Neural progenitor cell (in vitro differentiated cells): ENCODE results near the gene CCDC107. TPM values are rescaled to one million over a fixed set of nuclear protein-coding genes. Genes with fewer than 3 reads are reported as not detected.

ENCODE experiments used
- DNase-seq: peaks from one replicate; pipeline ENCODE4 v3.0.0-alpha.2; 2016; ENCODE audit warnings: low spot score
- H2AFZ ChIP-seq: fragments of 200-600 bp; sonication (generic); replicated peaks from 2 replicates; pipeline ENCODE4 v1.6.1; 2016; ENCODE audit warnings: antibody characterized with exemption
- H3F3A ChIP-seq: fragments of 200-600 bp; sonication (generic); 2 replicates; pipeline ENCODE4 v1.6.1; 2016; ENCODE audit warnings: antibody characterized with exemption, low read depth
- H3K27ac ChIP-seq: fragments of 200-600 bp; sonication (generic); 2 replicates; pipeline ENCODE4 v1.5.1; 2016; ENCODE audit warnings: mild to moderate bottlenecking
- H3K27me3 ChIP-seq: fragments of 200-600 bp; sonication (generic); 2 replicates; pipeline ENCODE4 v1.6.1; 2016; ENCODE audit warnings: mild to moderate bottlenecking, moderate library complexity
- H3K36me3 ChIP-seq: fragments of 200-600 bp; sonication (generic); 2 replicates; pipeline ENCODE4 v1.5.1; 2016
- H3K4me1 ChIP-seq: fragments of 200-600 bp; sonication (generic); 2 replicates; pipeline ENCODE4 v1.6.1; 2016; ENCODE audit warnings: mixed run types
- H3K4me2 ChIP-seq: fragments of 200-600 bp; sonication (generic); 2 replicates; pipeline ENCODE4 v1.6.1; 2016
- H3K4me3 ChIP-seq: fragments of 200-600 bp; sonication (generic); 2 replicates; pipeline ENCODE4 v1.5.1; 2016
- H3K79me2 ChIP-seq: fragments of 200-600 bp; sonication (generic); 2 replicates; pipeline ENCODE4 v1.6.1; 2016; ENCODE audit warnings: low read depth
- H3K9ac ChIP-seq: fragments of 200-600 bp; sonication (generic); 2 replicates; pipeline ENCODE4 v1.6.1; 2016
- H3K9me3 ChIP-seq: fragments of 200-600 bp; sonication (generic); 2 replicates; pipeline ENCODE4 v1.5.1; 2016; ENCODE audit warnings: low read depth
- H4K20me1 ChIP-seq: fragments of 200-600 bp; sonication (generic); 2 replicates; pipeline ENCODE4 v1.6.1; 2016; ENCODE audit warnings: low read depth
- H3K27ac Mint-ChIP-seq: 3 replicates; pipeline ENCODE4 v1.8.0; 2021; ENCODE audit warnings: mixed read lengths
- H3K27me3 Mint-ChIP-seq: 2 replicates; pipeline ENCODE4 v1.8.0; 2022; ENCODE audit warnings: low read depth, mild to moderate bottlenecking, inconsistent platforms, moderate library complexity, mixed read lengths; ENCODE audit not compliant: insufficient read depth
- H3K36me3 Mint-ChIP-seq: 3 replicates; pipeline ENCODE4 v1.8.0; 2021; ENCODE audit warnings: mixed read lengths
- H3K4me1 Mint-ChIP-seq: 3 replicates; pipeline ENCODE4 v1.8.0; 2021; ENCODE audit warnings: mixed read lengths
- H3K4me3 Mint-ChIP-seq: 3 replicates; pipeline ENCODE4 v1.8.0; 2021; ENCODE audit warnings: mild to moderate bottlenecking, moderate library complexity, mixed read lengths
- H3K9me3 Mint-ChIP-seq: 3 replicates; pipeline ENCODE4 v1.8.0; 2020; ENCODE audit warnings: mixed read lengths
- CTCF ChIP-seq: fragments of 200-600 bp; sonication (generic); IDR thresholded peaks from 2 replicates; pipeline ENCODE4 v1.5.1; 2017; ENCODE audit warnings: antibody characterized with exemption, mild to moderate bottlenecking
- EZH2 ChIP-seq: fragments of 200-600 bp; sonication (generic); IDR thresholded peaks from 2 replicates; pipeline ENCODE4 v1.6.1; 2017; ENCODE audit warnings: antibody characterized with exemption, mild to moderate bottlenecking, moderate library complexity
- EZH2phosphoT487 ChIP-seq: fragments of 200-600 bp; sonication (generic); IDR thresholded peaks from 2 replicates; pipeline ENCODE4 v1.6.1; 2017; ENCODE audit warnings: antibody characterized with exemption
- total RNA-seq: library from RNA; depleted of rRNA; stranded (reverse); fragments of >200 nt; gene quantifications from 2 replicates; pipeline ENCODE4 v1.2.3, GENCODE V29; 2015; ENCODE audit warnings: low replicate concordance

Gene CCDC107
- total RNA-seq, 1 donor from 2014 or later = 3.8 TPM

- H4K20me1 ChIP-seq = no peaks in the 10 kb centered on the region
- peak overlapping the region; percentile 75 for H2AFZ ChIP-seq
- H3K9me3 ChIP-seq = no peaks in the 10 kb centered on the region
- Mint-ChIP-seq H3K36me3 (peaks cover 4% of the 10 kb centered on the region), H3K27ac (peak overlapping the region; percentile 62), H3K4me1 (peaks cover 26% of the 10 kb centered on the region), H3K4me3 (peak overlapping the region; percentile 90), H3K9me3 (peaks cover 3% of the 10 kb centered on the region), H3K27me3 (peaks cover 13% of the 10 kb centered on the region)
- peak overlapping the region; percentile 80 for H3K4me2 ChIP-seq
- no peaks in the 10 kb centered on the region for H3K79me2 ChIP-seq
- no peak for TF ChIP-seq EZH2phosphoT487
- TF ChIP-seq CTCF = peak; percentile 36
- peaks cover 17% of the 10 kb centered on the region for H3F3A ChIP-seq
- peaks cover 14% of the 10 kb centered on the region for H3K27me3 ChIP-seq
- peaks cover 17% of the 10 kb centered on the region for H3K4me1 ChIP-seq
- no peak overlapping the region for H3K9ac ChIP-seq
- no peak overlapping the region for H3K27ac ChIP-seq
- peak overlapping the region; percentile 63 for H3K4me3 ChIP-seq
- H3K36me3 ChIP-seq = no peaks in the 10 kb centered on the region
- peak; percentile 73 for DNase-seq
Measured at GRCh38 chr9:35646153-35646532, 11.9 kb upstream of the CCDC107 start.

DNA sequence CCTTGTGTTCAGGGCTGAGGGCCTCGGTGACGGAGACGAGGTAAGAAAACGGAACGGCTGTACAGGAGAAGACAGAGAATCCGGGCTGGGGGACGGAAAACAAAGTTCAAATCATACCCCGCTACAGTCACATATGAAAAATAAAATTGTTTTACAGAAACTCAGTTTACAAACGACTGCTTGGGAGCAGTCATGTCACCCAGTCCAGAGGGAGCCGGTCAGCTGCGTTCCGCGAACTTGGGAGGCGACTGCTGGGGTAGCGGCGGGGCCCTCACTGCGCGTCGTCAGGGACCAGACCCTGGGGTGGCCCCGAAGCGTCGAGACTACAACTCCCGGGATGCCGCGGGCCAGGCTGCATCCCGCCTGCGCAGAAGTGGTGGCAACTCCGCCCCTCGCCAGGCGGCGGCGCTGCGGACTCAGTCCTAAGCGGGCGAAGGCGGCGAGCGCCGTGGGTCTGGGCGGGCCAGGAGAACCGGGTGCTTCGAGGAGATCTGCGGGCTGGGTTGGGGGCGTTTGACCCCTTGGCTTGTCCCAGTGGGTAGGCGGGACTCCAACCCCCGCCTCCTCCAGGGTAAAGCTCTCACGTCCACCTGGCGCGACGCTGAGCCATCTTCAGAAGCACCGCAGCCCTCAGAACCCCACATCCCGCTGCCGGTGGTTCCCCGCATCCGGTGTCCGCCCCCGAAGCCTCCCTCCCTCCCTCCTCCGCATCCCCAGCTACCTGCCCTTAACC lies 11.4 kb upstream of the CCDC107 start:
- H3K27ac Mint-ChIP-seq = peak overlapping the region; percentile 62
- H3K9me3 ChIP-seq = no peaks in the 10 kb centered on the region
- peak; percentile 96 for DNase-seq
- TF ChIP-seq CTCF = peak; percentile 79
- no peak for TF ChIP-seq EZH2phosphoT487
- TF ChIP-seq EZH2 = no peak
- H3K4me1 ChIP-seq = peaks cover 17% of the 10 kb centered on the region
- peak overlapping the region; percentile 90 for H3K4me3 Mint-ChIP-seq
- peaks cover 22% of the 10 kb centered on the region for H3K4me1 Mint-ChIP-seq
- peak overlapping the region; percentile 78 for H2AFZ ChIP-seq
- no peaks in the 10 kb centered on the region for H4K20me1 ChIP-seq
- no peak overlapping the region for H3K27ac ChIP-seq
- H3K27me3 ChIP-seq = peaks cover 14% of the 10 kb centered on the region
- no peaks in the 10 kb centered on the region for H3K36me3 ChIP-seq
- H3K36me3 Mint-ChIP-seq = peaks cover under 1% of the 10 kb centered on the region
- peaks cover 17% of the 10 kb centered on the region for H3F3A ChIP-seq
- peak overlapping the region; percentile 80 for H3K4me2 ChIP-seq
- peak overlapping the region; percentile 63 for H3K4me3 ChIP-seq
- peaks cover 16% of the 10 kb centered on the region for H3K27me3 Mint-ChIP-seq
- H3K79me2 ChIP-seq = no peaks in the 10 kb centered on the region
- H3K9ac ChIP-seq = no peak overlapping the region
- H3K9me3 Mint-ChIP-seq = no peaks in the 10 kb centered on the region

DNA sequence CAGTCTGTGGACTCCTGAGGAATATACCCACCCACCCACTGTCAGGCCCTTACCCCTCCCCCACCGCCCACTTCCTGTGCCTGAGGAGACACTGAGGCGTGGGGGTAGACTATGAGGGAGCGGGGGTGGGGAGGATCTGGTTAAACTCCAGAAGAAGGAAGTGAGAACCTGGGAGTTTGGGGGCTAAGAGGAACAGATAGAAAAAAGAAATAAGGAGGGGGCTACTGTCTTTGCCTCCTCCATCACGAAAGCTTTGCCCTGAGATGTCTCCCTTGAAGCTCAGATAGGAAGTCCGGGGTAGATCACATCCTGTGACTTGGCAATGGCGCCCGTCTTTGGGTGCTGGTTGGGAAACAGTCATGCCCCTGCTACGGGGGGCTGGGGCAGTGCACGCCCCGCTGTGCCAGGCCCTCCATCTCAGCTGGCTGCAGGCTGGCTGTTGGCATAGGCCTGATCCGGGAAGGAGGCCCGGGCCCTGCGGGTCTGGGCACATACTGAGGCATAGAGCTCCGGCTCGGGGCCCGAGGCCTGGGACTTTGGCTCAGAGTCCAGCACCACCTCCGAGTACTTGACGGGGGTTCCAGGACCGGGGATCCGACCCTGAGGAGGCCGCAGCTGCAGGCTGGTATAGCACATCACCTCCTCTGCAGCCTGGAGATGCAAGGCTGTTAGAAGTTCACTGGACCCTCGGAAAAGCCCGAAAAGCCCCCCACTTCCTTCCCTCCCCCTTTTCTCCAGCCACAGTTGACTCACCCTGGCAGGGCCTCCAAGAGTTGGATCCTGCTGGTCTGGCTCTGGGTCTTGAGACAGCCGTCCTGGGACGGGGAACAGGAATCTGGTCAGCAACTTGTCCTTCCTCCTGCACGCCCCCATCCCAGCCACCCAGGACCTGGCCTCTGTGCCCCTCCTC lies 8.4 kb upstream of the CCDC107 start:
- Histone ChIP-seq H3K4me2 (no peak overlapping the region), H3K79me2 (no peaks in the 10 kb centered on the region), H3K27me3 (peaks cover 14% of the 10 kb centered on the region), H3K27ac (no peak overlapping the region), H3K36me3 (no peaks in the 10 kb centered on the region), H3F3A (peaks cover 17% of the 10 kb centered on the region), H3K4me3 (no peak overlapping the region), H2AFZ (no peak overlapping the region), H3K9me3 (no peaks in the 10 kb centered on the region), H3K4me1 (peaks cover 17% of the 10 kb centered on the region), H3K9ac (no peak overlapping the region), H4K20me1 (no peaks in the 10 kb centered on the region)
- peaks cover 22% of the 10 kb centered on the region for H3K4me1 Mint-ChIP-seq
- no peak overlapping the region for H3K27ac Mint-ChIP-seq
- no peak for DNase-seq
- TF ChIP-seq CTCF = no peak
- TF ChIP-seq EZH2phosphoT487 = no peak
- TF ChIP-seq EZH2 = no peak
- H3K9me3 Mint-ChIP-seq = no peaks in the 10 kb centered on the region
- H3K27me3 Mint-ChIP-seq = peaks cover 14% of the 10 kb centered on the region
- H3K4me3 Mint-ChIP-seq = no peak overlapping the region
- no peaks in the 10 kb centered on the region for H3K36me3 Mint-ChIP-seq
